ENCODE results near the gene SLFN14. TPM values are rescaled to one million over a fixed set of nuclear protein-coding genes. Genes with fewer than 3 reads are reported as not detected.

SLFN14 gene
- polyA plus RNA-seq = under 1 TPM in 2 of 3 donors, not detected in 1; 0.10 to 0.50 TPM

DNA sequence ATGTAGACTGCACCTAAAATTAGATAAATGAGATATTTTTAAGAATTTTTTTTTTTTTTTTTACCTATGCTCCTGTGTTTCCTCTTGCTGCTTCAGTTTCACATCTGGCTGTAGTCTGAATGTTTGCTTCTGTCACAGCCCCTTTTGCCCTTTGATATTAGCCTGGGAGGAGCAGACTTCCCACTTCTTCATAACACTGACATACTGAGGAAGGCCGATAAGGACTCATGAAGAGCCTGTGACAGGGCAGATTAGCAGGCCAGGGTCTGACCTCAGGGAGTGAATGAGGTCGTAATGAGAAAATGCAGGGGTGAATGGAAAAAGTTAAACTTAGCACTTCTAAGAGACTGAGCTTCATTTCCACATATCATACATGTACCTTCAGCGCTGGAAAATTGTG is at the start of gene SLFN14:
Gene SLFN14, minus strand, starts transcription at position 117 of the 400 bp plus-strand sequence. CDS start 2,757 bp downstream, outside the sequence.
- Mint-ChIP-seq H3K27ac (no peak within 1 kb of the TSS), H3K4me1 (no peaks in the 10 kb centered on the region), H3K4me3 (no peak within 1 kb of the TSS), H3K9me3 (no peaks in the 10 kb centered on the region), H3K27me3 (ENCODE audit: low read depth in 3 of 3) (peaks cover 0 to 11% (median 6%) of the 10 kb centered on the region in 3 donors), H3K36me3 (no peaks in the 10 kb centered on the region)
- DNase-seq = no peak

DNA sequence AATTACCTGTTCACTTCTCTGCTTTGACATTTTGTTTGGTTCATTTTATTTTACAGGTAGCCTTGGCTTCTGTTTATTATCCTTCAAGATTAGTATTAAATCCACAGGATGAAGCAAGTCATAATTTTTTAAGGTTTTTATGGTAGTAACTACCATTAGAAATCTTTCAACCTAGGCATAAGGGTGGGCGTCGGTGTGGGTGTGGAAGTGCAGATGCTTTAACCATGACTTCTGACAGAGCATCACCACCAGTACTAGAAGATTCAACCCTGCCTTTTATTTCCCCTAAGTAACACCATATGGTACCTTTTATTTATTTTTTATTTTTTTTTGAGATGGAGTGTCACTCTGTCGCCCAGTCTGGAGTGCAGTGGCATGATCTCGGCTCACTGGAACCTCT is 49.2 kb upstream of the SLFN14 start:
- Mint-ChIP-seq H3K36me3 (peaks cover 6 to 38% (median 21%) of the 10 kb centered on the region in 3 donors), H3K4me1 (peaks cover 0 to 7% of the 10 kb centered on the region in 2 donors), H3K27me3 (ENCODE audit: low read depth in 3 of 3) (no peaks in the 10 kb centered on the region), H3K27ac (no peak overlapping the region), H3K4me3 (no peak overlapping the region), H3K9me3 (no peaks in the 10 kb centered on the region)
- no peak for DNase-seq

DNA sequence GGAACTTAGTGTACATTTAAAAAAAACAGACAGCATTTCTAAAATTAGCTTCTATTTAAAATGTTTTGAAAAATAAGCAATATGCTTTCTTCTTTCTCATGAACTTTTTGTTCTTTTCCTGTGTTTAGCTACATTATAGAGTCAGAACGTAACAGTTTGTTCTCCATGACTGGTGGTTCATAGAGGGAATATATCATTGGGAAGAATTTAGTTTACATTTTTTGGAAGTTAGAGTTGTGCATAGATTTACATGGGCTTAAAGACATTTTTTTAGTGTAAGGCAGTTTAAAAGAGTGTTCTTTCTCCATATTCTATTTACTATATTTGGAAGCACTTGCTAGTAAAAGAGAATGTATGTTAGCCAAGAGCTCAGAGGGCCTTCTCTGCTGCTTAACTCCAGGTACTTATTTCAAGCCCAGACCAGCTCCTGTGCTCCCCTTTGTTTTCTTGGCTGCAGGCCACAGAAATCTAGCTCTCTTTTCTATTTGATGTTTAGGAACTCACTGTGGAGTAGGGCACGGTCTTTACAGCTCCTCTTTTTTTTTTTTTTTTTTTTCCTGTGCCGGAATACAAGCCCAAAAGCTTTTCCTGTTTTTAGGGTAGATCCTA is 46.7 kb upstream of the SLFN14 start:
- peak overlapping the region in 1 of 6 donors; percentile 35 for H3K27ac Mint-ChIP-seq
- H3K9me3 Mint-ChIP-seq = no peaks in the 10 kb centered on the region
- no peaks in the 10 kb centered on the region for H3K4me1 Mint-ChIP-seq
- peaks cover 11 to 47% (median 29%) of the 10 kb centered on the region in 3 donors for H3K36me3 Mint-ChIP-seq
- no peak overlapping the region for H3K4me3 Mint-ChIP-seq
- H3K27me3 Mint-ChIP-seq (ENCODE audit: low read depth in 3 of 3) = no peaks in the 10 kb centered on the region
- no peak for DNase-seq

DNA sequence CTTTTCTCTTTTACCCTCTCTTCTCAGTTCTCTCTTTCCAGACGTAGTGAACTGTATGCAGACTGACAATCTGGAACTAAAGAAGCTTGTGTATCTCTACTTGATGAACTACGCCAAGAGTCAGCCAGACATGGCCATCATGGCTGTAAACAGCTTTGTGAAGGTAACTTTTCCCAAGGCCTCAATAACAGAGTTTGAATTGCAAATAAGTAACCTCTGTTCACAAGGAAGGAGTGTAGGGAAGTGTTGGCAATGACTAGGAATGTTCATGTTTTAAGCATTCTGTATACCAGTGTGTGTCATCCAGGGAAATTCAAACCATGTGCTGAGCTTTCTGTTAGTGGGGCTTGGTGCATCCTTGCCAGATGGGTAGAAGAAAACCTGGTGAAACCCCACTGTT is 45.1 kb upstream of the SLFN14 start:
- DNase-seq = no peak
- H3K36me3 Mint-ChIP-seq = peaks cover 17 to 50% (median 29%) of the 10 kb centered on the region in 3 donors
- no peak overlapping the region for H3K4me3 Mint-ChIP-seq
- H3K4me1 Mint-ChIP-seq = no peaks in the 10 kb centered on the region
- H3K27ac Mint-ChIP-seq = peak overlapping the region in 1 of 6 donors; percentile 53
- H3K9me3 Mint-ChIP-seq = no peaks in the 10 kb centered on the region
- no peaks in the 10 kb centered on the region for H3K27me3 Mint-ChIP-seq (ENCODE audit: low read depth in 3 of 3)

DNA sequence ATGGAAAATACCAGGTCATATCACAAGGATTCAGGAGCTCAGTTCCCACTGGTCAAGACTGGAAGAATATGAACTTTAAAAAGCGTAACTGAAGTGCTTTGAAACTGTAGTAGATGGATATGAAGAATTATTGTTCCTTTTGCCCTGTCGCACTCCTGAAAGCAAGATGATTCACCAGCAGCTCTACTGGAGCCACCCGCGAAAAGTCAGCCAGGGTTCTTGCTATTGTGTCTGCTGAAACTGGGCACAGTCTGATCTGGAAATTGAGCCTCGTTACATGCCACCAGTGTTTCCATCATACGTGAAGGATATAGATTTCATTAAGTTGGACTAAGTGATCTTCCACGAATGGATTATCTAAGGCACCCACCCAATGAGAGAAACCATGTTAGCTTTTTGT is 43.1 kb upstream of the SLFN14 start:
- no peaks in the 10 kb centered on the region for H3K27me3 Mint-ChIP-seq (ENCODE audit: low read depth in 3 of 3)
- H3K36me3 Mint-ChIP-seq = peaks cover 23 to 51% (median 26%) of the 10 kb centered on the region in 3 donors
- no peaks in the 10 kb centered on the region for H3K9me3 Mint-ChIP-seq
- no peak overlapping the region for H3K27ac Mint-ChIP-seq
- DNase-seq = no peak
- no peak overlapping the region for H3K4me3 Mint-ChIP-seq
- no peaks in the 10 kb centered on the region for H3K4me1 Mint-ChIP-seq

DNA sequence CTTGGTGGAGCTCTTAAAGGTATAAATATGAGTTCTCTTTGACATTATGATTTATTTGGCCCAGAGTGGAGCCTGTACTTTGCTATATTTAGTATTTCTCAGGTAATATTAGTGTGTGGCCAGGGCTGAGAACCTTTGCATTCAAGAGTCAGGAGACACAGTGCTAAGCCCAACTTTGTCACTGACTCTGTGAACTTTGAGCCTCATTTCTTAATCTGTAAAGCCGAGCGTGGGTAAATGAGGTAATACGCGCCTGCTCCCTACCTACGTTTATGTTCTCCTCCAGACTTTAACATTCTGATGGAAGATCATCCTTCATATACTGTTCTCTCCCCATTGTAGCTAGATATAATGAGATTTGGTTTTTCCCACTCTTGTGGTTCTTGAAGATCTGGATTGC is 37.0 kb upstream of the SLFN14 start:
- Mint-ChIP-seq H3K27me3 (ENCODE audit: low read depth in 3 of 3) (peaks cover 0 to 1% (median 0%) of the 10 kb centered on the region in 3 donors), H3K4me3 (no peak overlapping the region), H3K4me1 (peaks cover 0 to 26% of the 10 kb centered on the region in 2 donors), H3K27ac (no peak overlapping the region), H3K9me3 (no peaks in the 10 kb centered on the region), H3K36me3 (peaks cover 29 to 44% (median 30%) of the 10 kb centered on the region in 3 donors)
- DNase-seq = no peak

DNA sequence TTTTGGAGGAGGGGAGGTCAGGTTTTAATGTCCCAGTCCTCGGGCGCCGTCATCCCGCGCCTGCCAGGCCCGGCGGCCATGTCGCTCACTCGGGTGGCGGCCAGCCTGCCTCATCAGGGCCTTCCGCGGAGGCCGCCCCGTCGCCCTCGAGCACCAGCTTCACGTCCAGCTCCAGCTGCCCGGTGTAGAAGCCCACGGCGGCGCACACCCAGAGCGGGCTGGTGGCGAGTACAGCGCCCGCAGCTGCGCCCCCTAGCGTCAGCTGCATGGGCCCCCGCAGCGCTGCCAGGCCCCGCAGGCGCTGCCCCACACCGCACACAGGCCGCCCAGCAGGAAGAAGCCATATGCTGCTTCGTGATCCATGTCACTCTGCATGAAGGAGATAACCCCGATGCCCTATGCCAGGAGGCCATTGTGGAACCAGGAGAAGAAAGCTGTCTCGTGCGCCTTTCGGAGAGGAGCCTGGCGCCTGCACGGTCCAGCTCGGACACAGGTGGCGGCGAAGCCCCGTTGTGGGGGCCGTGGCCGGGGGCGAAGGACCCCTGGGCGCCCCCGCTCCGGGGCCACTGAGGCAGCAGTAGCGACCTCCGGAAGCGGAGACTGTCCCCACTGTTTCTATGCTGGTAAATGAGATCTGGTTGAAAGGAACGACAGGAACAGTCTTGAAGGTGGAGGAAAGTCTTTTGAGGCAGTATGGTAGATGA is 36.1 kb upstream of the SLFN14 start:
- Mint-ChIP-seq H3K27ac (no peak overlapping the region), H3K9me3 (no peaks in the 10 kb centered on the region), H3K4me1 (peaks cover 0 to 26% of the 10 kb centered on the region in 2 donors), H3K4me3 (no peak overlapping the region), H3K27me3 (ENCODE audit: low read depth in 3 of 3) (peaks cover 0 to 1% (median 0%) of the 10 kb centered on the region in 3 donors), H3K36me3 (peaks cover 28 to 41% (median 30%) of the 10 kb centered on the region in 3 donors)
- DNase-seq = no peak

DNA sequence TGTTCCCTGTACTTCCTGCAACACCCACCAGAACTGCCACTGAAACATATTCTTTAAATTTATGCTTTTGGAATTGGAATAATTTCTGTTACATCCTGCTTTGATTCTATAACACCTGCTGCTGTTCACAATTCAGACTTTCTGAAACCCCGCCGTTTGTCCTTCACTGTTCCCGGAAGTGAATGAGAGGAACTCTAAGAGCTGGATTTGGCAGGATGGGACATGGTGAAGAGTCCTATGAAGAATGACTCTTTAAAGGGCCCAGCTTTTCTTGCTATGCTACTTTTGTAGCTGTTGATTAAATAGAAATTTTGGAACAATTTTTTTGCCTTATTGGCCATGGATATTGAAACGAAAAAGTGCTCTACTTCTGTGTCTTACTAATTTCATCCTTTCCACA is 35.5 kb upstream of the SLFN14 start:
- Mint-ChIP-seq H3K27me3 (ENCODE audit: low read depth in 3 of 3) (peaks cover 0 to 1% (median 0%) of the 10 kb centered on the region in 3 donors), H3K27ac (no peak overlapping the region), H3K4me3 (no peak overlapping the region), H3K4me1 (peaks cover 0 to 26% of the 10 kb centered on the region in 2 donors), H3K36me3 (peaks cover 28 to 39% (median 28%) of the 10 kb centered on the region in 3 donors), H3K9me3 (no peaks in the 10 kb centered on the region)
- no peak for DNase-seq

DNA sequence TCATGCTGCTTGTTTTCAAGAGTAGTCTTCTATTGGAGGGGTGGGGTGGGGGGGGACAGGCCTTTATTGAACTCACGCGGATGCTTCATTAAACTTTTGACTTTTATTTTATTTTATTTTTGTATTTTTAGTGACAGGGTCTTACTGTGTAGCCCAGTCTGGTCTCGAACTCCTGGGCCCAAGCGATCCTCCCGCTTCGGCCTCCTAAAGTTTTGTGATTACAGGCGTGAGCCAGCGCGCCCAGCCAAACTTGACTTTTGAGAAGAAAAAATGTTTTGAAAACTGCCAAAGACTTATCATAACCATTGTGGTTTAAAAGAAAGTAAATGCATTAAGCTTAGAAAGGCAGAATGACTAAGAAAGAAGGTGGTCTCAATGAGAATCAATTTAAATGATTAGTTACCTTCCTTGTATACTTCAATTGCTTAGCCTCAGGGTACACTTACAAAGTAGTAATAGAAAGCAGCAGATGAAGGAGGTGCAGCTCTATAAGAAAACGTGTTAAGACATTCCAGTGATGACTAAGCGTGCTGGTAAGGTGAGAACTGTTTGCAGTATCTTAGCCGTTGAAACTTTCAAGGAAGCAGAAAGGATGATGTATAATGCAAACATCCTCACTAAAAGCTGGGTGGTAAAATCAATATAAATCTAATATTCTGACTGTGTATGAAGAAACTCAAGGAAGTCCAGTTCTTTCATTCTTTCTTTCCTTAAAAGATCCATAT is 27.7 kb upstream of the SLFN14 start:
- Mint-ChIP-seq H3K4me3 (peak overlapping the region; percentile 94 to 99 (median 97)), H3K4me1 (peaks cover 34 to 50% of the 10 kb centered on the region in 2 donors), H3K27me3 (ENCODE audit: low read depth in 3 of 3) (peaks cover 12 to 14% (median 13%) of the 10 kb centered on the region in 3 donors), H3K36me3 (no peaks in the 10 kb centered on the region), H3K27ac (peak overlapping the region; percentile 95 to 99 (median 98)), H3K9me3 (no peaks in the 10 kb centered on the region)
- no peak for DNase-seq

DNA sequence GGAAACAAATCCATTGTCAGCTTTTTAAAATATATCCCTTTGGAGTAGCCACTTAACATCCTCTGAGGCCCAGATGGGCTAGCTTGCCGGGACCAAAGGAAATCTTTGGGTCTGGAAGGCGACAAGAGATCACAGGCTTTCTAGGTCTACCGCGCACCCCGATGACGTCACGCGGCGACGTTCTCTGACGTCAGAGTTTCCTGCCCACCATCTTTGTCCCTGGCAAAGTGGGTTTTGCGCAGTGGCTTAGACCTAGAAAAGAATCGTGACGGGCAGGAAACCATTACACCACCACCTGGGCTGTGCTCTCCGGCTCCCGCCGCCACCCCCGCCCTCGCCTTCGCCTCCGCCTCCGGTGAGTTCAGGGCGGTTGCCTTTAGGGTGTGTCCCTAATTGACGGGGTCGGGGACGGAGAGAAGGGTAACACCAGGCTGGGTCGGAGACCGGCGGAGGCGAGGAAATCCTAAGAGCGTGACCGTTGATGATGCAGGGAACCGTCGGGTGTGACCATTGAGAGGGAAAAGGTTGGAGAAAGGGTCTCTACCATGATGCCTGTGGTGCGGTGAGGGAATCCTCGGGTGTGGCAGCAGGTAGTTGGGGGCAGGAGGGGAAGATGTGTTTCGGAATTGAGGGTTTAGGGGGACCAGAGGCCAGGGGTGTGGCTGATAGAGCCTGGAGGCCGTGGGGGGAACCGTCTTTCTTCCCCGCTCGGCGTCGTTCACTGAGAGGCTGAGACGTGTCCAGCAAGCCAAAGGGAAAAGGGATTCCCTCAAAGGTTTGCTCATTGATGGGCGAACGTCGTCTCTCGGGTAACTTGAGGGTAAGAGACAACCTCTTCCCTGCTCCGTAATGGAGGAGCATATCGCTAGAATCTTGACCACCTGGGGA is 26.7 kb upstream of the SLFN14 start, which contains the start of gene AP2B1:
Gene AP2B1, plus strand, starts transcription at position 249 of the 888 bp plus-strand sequence. CDS start 6,709 bp downstream, outside the sequence.
- Mint-ChIP-seq H3K9me3 (no peaks in the 10 kb centered on the region), H3K36me3 (no peaks in the 10 kb centered on the region), H3K27ac (peak within 1 kb of the TSS; percentile 95 to 99 (median 98)), H3K4me3 (peak within 1 kb of the TSS; percentile 94 to 99 (median 97)), H3K4me1 (peaks cover 34 to 45% of the 10 kb centered on the region in 2 donors), H3K27me3 (ENCODE audit: low read depth in 3 of 3) (peaks cover 12 to 14% (median 14%) of the 10 kb centered on the region in 3 donors)
- DNase-seq = peak; percentile 98

DNA sequence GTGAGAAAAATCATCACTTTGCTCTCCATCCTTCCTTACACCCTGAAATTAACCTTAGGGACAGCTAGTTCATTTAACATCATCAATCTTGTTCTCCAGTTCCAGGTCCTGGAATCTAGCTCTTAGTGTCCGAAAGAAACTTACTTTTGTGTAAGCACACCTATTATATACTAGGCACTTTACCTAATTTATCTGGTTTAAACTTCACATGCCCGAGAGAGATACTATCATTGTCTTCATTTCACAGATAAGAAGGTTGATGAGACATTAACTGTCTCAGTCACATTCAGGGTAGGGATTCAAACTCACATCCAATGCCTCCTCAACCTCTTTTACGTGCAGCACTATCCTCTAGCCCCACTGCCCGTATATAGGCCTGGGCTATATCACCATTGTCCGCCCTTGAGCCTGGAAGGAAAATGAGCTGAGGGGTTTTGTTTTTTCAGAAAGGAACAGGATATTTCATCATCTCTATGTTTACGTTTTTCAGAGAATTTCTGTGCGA is 26.0 kb upstream of the SLFN14 start:
- DNase-seq = no peak
- Mint-ChIP-seq H3K27ac (peak overlapping the region; percentile 95 to 99 (median 98)), H3K9me3 (no peaks in the 10 kb centered on the region), H3K36me3 (no peaks in the 10 kb centered on the region), H3K4me3 (peak overlapping the region; percentile 94 to 99 (median 97)), H3K27me3 (ENCODE audit: low read depth in 3 of 3) (peaks cover 12 to 14% (median 14%) of the 10 kb centered on the region in 3 donors), H3K4me1 (peaks cover 34 to 45% of the 10 kb centered on the region in 2 donors)

DNA sequence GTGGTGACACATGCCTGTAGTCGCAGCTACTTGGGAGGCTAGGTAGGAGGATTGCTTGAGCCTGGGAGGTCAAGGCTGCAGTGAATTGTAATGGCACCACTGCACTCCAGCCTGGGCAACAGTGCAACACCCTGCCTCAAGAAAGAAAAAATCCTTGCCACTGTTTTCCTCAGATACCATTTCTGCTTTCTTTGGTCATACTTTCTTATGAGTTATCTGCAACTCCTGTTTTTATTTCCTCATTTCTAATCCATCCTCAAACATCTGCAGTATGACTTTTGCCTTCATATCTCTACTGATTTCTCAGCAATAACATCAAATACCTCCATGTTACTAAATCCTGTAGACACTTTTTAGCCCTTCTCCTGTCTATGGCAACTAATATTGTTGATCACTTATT is 23.4 kb upstream of the SLFN14 start:
- H3K36me3 Mint-ChIP-seq = no peaks in the 10 kb centered on the region
- H3K27me3 Mint-ChIP-seq (ENCODE audit: low read depth in 3 of 3) = peaks cover 12 to 14% (median 14%) of the 10 kb centered on the region in 3 donors
- DNase-seq = no peak
- H3K27ac Mint-ChIP-seq = no peak overlapping the region
- peaks cover 30 to 32% of the 10 kb centered on the region in 2 donors for H3K4me1 Mint-ChIP-seq
- H3K4me3 Mint-ChIP-seq = no peak overlapping the region
- no peaks in the 10 kb centered on the region for H3K9me3 Mint-ChIP-seq

Data from immature natural killer cell (primary cell).